ENCODE data around the gene RNF34.
"Not testable (repeated sequence)": the region's sequence is repeated elsewhere in the genome, so short reads cannot be mapped to it uniquely, and the experiment has no call there.

Gene RNF34

GRCh38 chr12:121374945-121375584, 24.9 kb upstream of the RNF34 start:
- H3K9me3 ChIP-seq (ENCODE audit: control insufficient read depth, insufficient read depth, low read length); H3K36me3 ChIP-seq (ENCODE audit: insufficient read depth, low read length); H3K9ac ChIP-seq (ENCODE audit: low read depth, low read length); H3K4me1 ChIP-seq (ENCODE audit: insufficient read depth, low read length): not testable (repeated sequence)

- Histone ChIP-seq H3K36me3 (ENCODE audit: insufficient read depth, low read length) (no peaks in the 10 kb centered on the region), H3K9me3 (ENCODE audit: control insufficient read depth, insufficient read depth, low read length) (no peaks in the 10 kb centered on the region), H3K4me1 (ENCODE audit: insufficient read depth, low read length) (no peaks in the 10 kb centered on the region), H3K9ac (ENCODE audit: low read depth, low read length) (no peak overlapping the region)
Measured at GRCh38 chr12:121376754-121377697, 22.9 kb upstream of the RNF34 start.

GRCh38 chr12:121378736-121379135, 21.2 kb upstream of the RNF34 start:
- Histone ChIP-seq H3K9me3 (ENCODE audit: control insufficient read depth, insufficient read depth, low read length) (no peaks in the 10 kb centered on the region), H3K36me3 (ENCODE audit: insufficient read depth, low read length) (no peaks in the 10 kb centered on the region), H3K9ac (ENCODE audit: low read depth, low read length) (no peak overlapping the region), H3K4me1 (ENCODE audit: insufficient read depth, low read length) (no peaks in the 10 kb centered on the region)

- Histone ChIP-seq H3K36me3 (ENCODE audit: insufficient read depth, low read length) (no peaks in the 10 kb centered on the region), H3K9me3 (ENCODE audit: control insufficient read depth, insufficient read depth, low read length) (no peaks in the 10 kb centered on the region), H3K4me1 (ENCODE audit: insufficient read depth, low read length) (no peaks in the 10 kb centered on the region), H3K9ac (ENCODE audit: low read depth, low read length) (no peak overlapping the region)
Measured at GRCh38 chr12:121379945-121380344, 20.0 kb upstream of the RNF34 start.

- no peaks in the 10 kb centered on the region for H3K9me3 ChIP-seq (ENCODE audit: control insufficient read depth, insufficient read depth, low read length)
- no peak overlapping the region for H3K9ac ChIP-seq (ENCODE audit: low read depth, low read length)
- H3K36me3 ChIP-seq (ENCODE audit: insufficient read depth, low read length): no peaks in the 10 kb centered on the region
- H3K4me1 ChIP-seq (ENCODE audit: insufficient read depth, low read length): no peaks in the 10 kb centered on the region
Measured at GRCh38 chr12:121383601-121384021, 16.3 kb upstream of the RNF34 start.

- not testable (repeated sequence) for H3K9me3 ChIP-seq (ENCODE audit: control insufficient read depth, insufficient read depth, low read length); H3K36me3 ChIP-seq (ENCODE audit: insufficient read depth, low read length); H3K4me1 ChIP-seq (ENCODE audit: insufficient read depth, low read length); H3K9ac ChIP-seq (ENCODE audit: low read depth, low read length)
Measured at GRCh38 chr12:121384891-121385290, 15.0 kb upstream of the RNF34 start.

GRCh38 chr12:121388421-121388981, 11.4 kb upstream of the RNF34 start:
- Histone ChIP-seq H3K36me3 (ENCODE audit: insufficient read depth, low read length) (no peaks in the 10 kb centered on the region), H3K9ac (ENCODE audit: low read depth, low read length) (no peak overlapping the region), H3K4me1 (ENCODE audit: insufficient read depth, low read length) (no peaks in the 10 kb centered on the region), H3K9me3 (ENCODE audit: control insufficient read depth, insufficient read depth, low read length) (no peaks in the 10 kb centered on the region)

- H3K36me3 ChIP-seq (ENCODE audit: insufficient read depth, low read length): no peaks in the 10 kb centered on the region
- H3K9ac ChIP-seq (ENCODE audit: low read depth, low read length): no peak overlapping the region
Measured at GRCh38 chr12:121390856-121391255, 9.1 kb upstream of the RNF34 start.

GRCh38 chr12:121391619-121392324, 8.1 kb upstream of the RNF34 start:
- Histone ChIP-seq H3K36me3 (ENCODE audit: insufficient read depth, low read length) (no peaks in the 10 kb centered on the region), H3K9ac (ENCODE audit: low read depth, low read length) (no peak overlapping the region), H3K9me3 (ENCODE audit: control insufficient read depth, insufficient read depth, low read length) (no peaks in the 10 kb centered on the region), H3K4me1 (ENCODE audit: insufficient read depth, low read length) (no peaks in the 10 kb centered on the region)

More at GRCh38 chr12:121390856-121391255, 9.1 kb upstream of the RNF34 start:
- Histone ChIP-seq H3K4me1 (ENCODE audit: insufficient read depth, low read length) (no peaks in the 10 kb centered on the region), H3K9me3 (ENCODE audit: control insufficient read depth, insufficient read depth, low read length) (no peaks in the 10 kb centered on the region)

GRCh38 chr12:121392325-121392716, 7.6 kb upstream of the RNF34 start:
- H3K9ac ChIP-seq (ENCODE audit: low read depth, low read length): no peak overlapping the region

GRCh38 chr12:121397521-121397920, 2.4 kb upstream of the RNF34 start:
- no peaks in the 10 kb centered on the region for H3K9me3 ChIP-seq (ENCODE audit: control insufficient read depth, insufficient read depth, low read length)
- no peaks in the 10 kb centered on the region for H3K4me1 ChIP-seq (ENCODE audit: insufficient read depth, low read length)
- H3K36me3 ChIP-seq (ENCODE audit: insufficient read depth, low read length): no peaks in the 10 kb centered on the region
- H3K9ac ChIP-seq (ENCODE audit: low read depth, low read length): no peak overlapping the region

More at GRCh38 chr12:121392325-121392716, 7.6 kb upstream of the RNF34 start:
- no peaks in the 10 kb centered on the region for H3K4me1 ChIP-seq (ENCODE audit: insufficient read depth, low read length)
- H3K36me3 ChIP-seq (ENCODE audit: insufficient read depth, low read length): no peaks in the 10 kb centered on the region
- no peaks in the 10 kb centered on the region for H3K9me3 ChIP-seq (ENCODE audit: control insufficient read depth, insufficient read depth, low read length)

GRCh38 chr12:121398355-121398754, 1.6 kb upstream of the RNF34 start:
- Histone ChIP-seq H3K36me3 (ENCODE audit: insufficient read depth, low read length) (no peaks in the 10 kb centered on the region), H3K9me3 (ENCODE audit: control insufficient read depth, insufficient read depth, low read length) (no peaks in the 10 kb centered on the region)

GRCh38 chr12:121400332-121401139, 618 bp downstream of the RNF34 start:
- Histone ChIP-seq H3K4me1 (ENCODE audit: insufficient read depth, low read length) (no peaks in the 10 kb centered on the region), H3K9me3 (ENCODE audit: control insufficient read depth, insufficient read depth, low read length) (no peaks in the 10 kb centered on the region), H3K9ac (ENCODE audit: low read depth, low read length) (peak overlapping the region; percentile 85), H3K36me3 (ENCODE audit: insufficient read depth, low read length) (peaks cover 3% of the 10 kb centered on the region; the same call in 1 of the 2 replicates)

More at GRCh38 chr12:121398355-121398754, 1.6 kb upstream of the RNF34 start:
- H3K4me1 ChIP-seq (ENCODE audit: insufficient read depth, low read length): no peaks in the 10 kb centered on the region
- H3K9ac ChIP-seq (ENCODE audit: low read depth, low read length): peak overlapping the region; percentile 58; the same call in 1 of the 2 replicates

Data from ES-I3 (cell line).